Measurements from ENCODE around the gene ZNF526. TPM values are rescaled to one million over a fixed set of nuclear protein-coding genes. Genes with fewer than 3 reads are reported as not detected.

The ZNF526 gene
- total RNA-seq, 2 donors from 2014 or later: 4.9 to 6.0 TPM

DNA sequence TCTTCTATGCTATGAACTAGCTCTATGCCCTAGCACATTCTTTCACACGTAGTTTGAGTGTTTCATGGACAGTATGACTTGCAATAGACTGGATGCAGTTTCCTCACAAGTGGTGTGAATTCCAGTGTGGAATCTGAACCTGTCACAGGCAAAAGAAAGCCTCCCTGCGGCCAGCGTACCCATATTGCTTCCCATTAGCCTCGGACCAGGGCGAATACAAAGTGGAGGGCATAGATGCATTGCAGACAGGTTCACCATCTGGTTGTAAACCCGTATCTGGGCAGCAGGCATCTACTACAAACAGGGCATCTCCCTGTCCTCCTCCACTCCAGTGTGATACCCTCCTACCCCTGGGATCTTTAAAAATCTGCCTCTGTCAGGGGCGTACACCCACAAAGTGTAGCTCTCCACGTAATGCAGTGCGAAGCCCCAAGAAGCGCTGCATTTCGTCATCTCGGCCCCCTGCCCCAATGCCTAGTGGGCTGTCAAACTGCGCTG, 47.6 kb downstream of the ZNF526 start:
- intact Hi-C loops (cut with DNase I): no loop called here
- Histone ChIP-seq H3K36me3 (replicated peaks in 1 of 2; ENCODE audit: insufficient read depth in 1 of 2, low read depth in 2 of 2) (no peaks in the 10 kb centered on the region), H3K4me3 (no peak overlapping the region), H3K27ac (peak overlapping the region; percentile 99 to 100 (median 99)), H3K9me3 (no peaks in the 10 kb centered on the region), H3K27me3 (no peaks in the 10 kb centered on the region), H3K4me1 (peaks cover 35% of the 10 kb centered on the region)
- ATAC-seq: no peak
- peak in 1 of 4 donors; percentile 35 for DNase-seq
- no peak for TF ChIP-seq POLR2A (IDR thresholded peaks at IDR 0.05)
- TF ChIP-seq, protein P1, sequence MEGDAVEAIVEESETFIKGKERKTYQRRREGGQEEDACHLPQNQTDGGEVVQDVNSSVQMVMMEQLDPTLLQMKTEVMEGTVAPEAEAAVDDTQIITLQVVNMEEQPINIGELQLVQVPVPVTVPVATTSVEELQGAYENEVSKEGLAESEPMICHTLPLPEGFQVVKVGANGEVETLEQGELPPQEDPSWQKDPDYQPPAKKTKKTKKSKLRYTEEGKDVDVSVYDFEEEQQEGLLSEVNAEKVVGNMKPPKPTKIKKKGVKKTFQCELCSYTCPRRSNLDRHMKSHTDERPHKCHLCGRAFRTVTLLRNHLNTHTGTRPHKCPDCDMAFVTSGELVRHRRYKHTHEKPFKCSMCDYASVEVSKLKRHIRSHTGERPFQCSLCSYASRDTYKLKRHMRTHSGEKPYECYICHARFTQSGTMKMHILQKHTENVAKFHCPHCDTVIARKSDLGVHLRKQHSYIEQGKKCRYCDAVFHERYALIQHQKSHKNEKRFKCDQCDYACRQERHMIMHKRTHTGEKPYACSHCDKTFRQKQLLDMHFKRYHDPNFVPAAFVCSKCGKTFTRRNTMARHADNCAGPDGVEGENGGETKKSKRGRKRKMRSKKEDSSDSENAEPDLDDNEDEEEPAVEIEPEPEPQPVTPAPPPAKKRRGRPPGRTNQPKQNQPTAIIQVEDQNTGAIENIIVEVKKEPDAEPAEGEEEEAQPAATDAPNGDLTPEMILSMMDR (IDR thresholded peaks at IDR 0.05): peak in 1 of 7 experiments; percentile 3
- 6 to 10% methylated on average over 5 to 13 of the region's 13 CpGs for WGBS, 2 donors

DNA sequence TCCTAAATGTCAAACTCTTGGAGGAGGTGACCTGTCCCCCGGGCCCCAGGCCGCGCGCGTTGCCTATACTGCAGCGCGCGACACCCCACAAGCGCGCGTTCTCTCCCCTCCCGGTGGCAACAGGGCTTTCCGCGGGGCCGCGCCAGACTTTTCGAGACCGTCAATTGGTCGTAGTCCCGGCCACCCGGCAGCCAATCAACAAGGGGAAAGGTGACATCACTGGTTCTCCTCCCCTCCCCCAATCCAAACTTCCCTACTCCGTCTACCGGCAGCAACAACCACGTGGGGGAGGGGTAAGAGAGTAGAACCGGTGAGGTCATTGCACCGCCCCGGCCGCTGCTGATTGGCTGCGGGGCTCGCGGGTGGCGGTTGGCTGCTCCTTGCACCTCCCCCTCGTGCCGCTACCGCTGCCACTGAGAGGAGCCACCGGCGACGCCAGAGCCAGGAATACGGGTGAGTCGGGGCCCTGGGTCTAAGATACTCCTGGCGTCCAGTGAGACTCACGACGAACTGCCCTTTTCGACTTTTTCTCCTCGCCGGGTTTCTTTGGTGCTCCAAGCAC, 48.1 kb downstream of the ZNF526 start:
- TF ChIP-seq, protein P1 (IDR thresholded peaks at IDR 0.05): peak in 3 of 7 experiments; percentile 5 to 26 (median 23)
- TF ChIP-seq POLR2A (IDR thresholded peaks at IDR 0.05): peak; percentile 97 to 98 (median 97)
- intact Hi-C loops (cut with DNase I): no loop called here
- H3K9me3 ChIP-seq: no peaks in the 10 kb centered on the region
- H3K4me1 ChIP-seq: peaks cover 35% of the 10 kb centered on the region
- DNase-seq (peak; percentile 99 to 100 (median 100)), ATAC-seq (peak; percentile 77)
- no peaks in the 10 kb centered on the region for H3K36me3 ChIP-seq (replicated peaks in 1 of 2; ENCODE audit: insufficient read depth in 1 of 2, low read depth in 2 of 2)
- H3K4me3 ChIP-seq: peak overlapping the region in 1 of 2 donors; percentile 9
- no peaks in the 10 kb centered on the region for H3K27me3 ChIP-seq
- WGBS, 2 donors: 0% methylated on average over 17 to 46 of the region's 46 CpGs
- peak overlapping the region; percentile 99 to 100 (median 99) for H3K27ac ChIP-seq

DNA sequence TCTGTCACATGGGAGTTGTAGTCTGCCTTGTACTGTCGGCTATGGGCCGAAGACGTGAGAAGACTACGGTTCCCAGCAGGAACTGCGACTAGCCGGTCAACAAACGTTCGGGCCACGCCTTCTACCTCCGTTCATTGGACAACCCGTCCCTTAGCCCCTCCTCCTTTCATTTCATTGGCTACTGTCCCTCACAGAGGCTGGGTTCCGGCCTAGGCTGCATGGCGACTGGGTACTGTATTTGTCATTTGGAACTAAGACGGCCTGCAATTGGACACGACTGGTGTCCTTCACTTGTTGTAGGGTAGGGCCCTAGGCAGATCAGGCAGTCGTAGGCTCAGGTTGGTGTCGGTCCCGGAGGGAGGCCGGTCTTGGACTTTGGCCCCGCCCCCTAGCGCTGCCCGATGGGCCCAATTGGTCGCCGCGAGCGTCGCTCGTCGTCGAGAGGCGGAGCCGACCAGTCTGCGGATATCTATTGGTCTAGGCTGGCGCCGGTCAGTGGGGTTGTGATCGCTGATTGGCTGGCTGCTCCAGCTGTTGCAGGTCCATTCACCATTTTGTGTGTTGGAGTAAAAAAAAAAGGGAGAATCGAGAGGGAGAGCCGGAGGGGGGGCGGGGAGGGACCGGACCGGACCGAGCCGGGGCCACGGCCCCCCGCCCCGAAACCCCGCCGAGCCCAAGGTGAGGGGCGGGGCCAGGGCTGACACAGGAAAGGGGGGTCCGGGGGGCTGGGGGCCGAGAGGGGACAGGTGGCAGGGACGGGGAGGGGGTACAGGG, 48.8 kb downstream of the ZNF526 start, which contains the start of gene CIC:
Gene CIC, plus strand, starts transcription at position 549 of the 774 bp plus-strand sequence. CDS start 2,532 bp downstream, outside the sequence.
- 1% methylated on average over 26 to 44 of the region's 52 CpGs for WGBS, 2 donors
- intact Hi-C loops (cut with DNase I): no loop called here

DNA sequence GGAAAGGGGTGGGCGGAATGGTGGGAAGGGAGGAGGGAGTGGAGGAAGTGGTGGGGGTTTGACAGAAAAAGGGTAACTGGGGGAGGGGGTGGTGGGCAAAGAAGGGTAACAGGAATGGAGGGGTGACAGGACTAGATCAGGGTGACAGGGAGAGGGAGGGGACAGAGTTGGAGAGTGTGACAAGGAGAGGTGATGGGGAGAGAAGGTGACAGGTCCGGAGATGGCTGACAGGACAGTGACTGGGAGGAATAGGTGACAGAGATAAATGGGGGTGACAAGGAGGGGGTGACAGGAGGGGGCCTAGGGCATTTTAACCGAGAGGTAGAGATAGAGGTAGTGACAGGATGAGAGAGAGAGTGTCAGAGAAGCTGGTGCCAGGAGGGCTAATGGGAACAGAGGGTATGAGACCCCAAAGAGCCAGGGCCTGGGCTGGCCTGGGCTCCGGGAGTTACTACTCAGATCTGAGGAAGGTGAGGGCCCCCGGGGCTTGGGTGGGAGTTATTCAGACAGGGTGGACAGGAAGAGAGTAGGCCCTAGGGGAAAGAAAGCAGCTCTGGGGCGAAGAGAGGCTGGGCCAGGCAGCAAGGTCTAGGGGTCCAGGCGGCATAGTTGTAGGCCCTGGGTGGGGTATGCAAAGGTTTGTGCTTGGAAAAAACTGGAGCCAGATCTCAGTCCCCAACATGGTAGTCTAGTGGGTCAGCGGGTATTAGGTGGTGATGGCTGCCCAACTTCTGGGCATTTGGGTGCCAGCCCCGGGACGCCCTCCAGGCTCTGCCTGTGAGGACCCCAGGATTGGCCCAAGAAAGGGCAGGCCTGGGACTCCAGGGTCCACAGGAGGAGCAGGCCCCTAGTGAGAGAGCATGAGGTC, 49.6 kb downstream of the ZNF526 start:
- peak in 2 of 4 donors; percentile 29 to 34 for DNase-seq
- H3K27ac ChIP-seq: peak overlapping the region; percentile 90 to 97 (median 96)
- no peaks in the 10 kb centered on the region for H3K9me3 ChIP-seq
- no peaks in the 10 kb centered on the region for H3K27me3 ChIP-seq
- ATAC-seq: no peak
- H3K4me1 ChIP-seq: peaks cover 44% of the 10 kb centered on the region
- 30 to 35% methylated on average over 10 of the region's 10 CpGs for WGBS, 2 donors
- H3K4me3 ChIP-seq: peak overlapping the region; percentile 12 to 93
- intact Hi-C loops (cut with DNase I): no loop called here
- no peaks in the 10 kb centered on the region for H3K36me3 ChIP-seq (replicated peaks in 1 of 2; ENCODE audit: insufficient read depth in 1 of 2, low read depth in 2 of 2)
- peak in 1 of 3 donors; percentile 7 for TF ChIP-seq POLR2A (IDR thresholded peaks at IDR 0.05)
- TF ChIP-seq, protein P1 (IDR thresholded peaks at IDR 0.05): no peak

More for the DNA sequence above, 48.8 kb downstream of the ZNF526 start, which contains the start of gene CIC:
- Histone ChIP-seq H3K36me3 (replicated peaks in 1 of 2; ENCODE audit: insufficient read depth in 1 of 2, low read depth in 2 of 2) (no peaks in the 10 kb centered on the region), H3K4me1 (peaks cover 36% of the 10 kb centered on the region), H3K27me3 (no peaks in the 10 kb centered on the region), H3K4me3 (peak within 1 kb of the TSS; percentile 12 to 93), H3K9me3 (no peaks in the 10 kb centered on the region), H3K27ac (peak within 1 kb of the TSS; percentile 99 to 100 (median 99))
- TF ChIP-seq, protein P1 (IDR thresholded peaks at IDR 0.05): no peak
- TF ChIP-seq POLR2A (IDR thresholded peaks at IDR 0.05): no peak
- DNase-seq (peak; percentile 99 to 100 (median 100)), ATAC-seq (peak; percentile 84)

Data from body of pancreas (tissue), 4 donors.